PC-3 (cell line): ENCODE data around the gene ADGRV1. TPM values are rescaled to one million over a fixed set of nuclear protein-coding genes. Genes with fewer than 3 reads are reported as not detected.
"Not testable (repeated sequence)": the region's sequence is repeated elsewhere in the genome, so short reads cannot be mapped to it uniquely, and the experiment has no call there.

Experiments
- ATAC-seq: fragments of 200-7000 bp; cut with Tn5 transposase; 2 replicates; pipeline ENCODE4 v1.9.1; 2020; ENCODE audit warnings: mild to moderate bottlenecking, moderate library complexity
- BruUV-seq: library from RNA; stranded (reverse); fragments of 400-500 nt; replicated peaks from 2 replicates; lab custom pipeline; 2021; lab: Mats Ljungman, UMichigan
- CTCF ChIA-PET: fragments of 300-600 bp; sonication (Branson Sonifier 250); formaldehyde crosslinking; loops from one replicate; lab custom pipeline; 2022; ENCODE audit warnings: antibody characterized with exemption; lab: Charles Lee
- POLR2A ChIA-PET: fragments of 300-600 bp; sonication (Branson Sonifier 250); formaldehyde crosslinking; loops from one replicate; lab custom pipeline; 2022; ENCODE audit warnings: antibody characterized with exemption; ENCODE audit not compliant: unreplicated experiment; lab: Charles Lee
- DNase-seq: peaks from one replicate; pipeline ENCODE4 v3.0.0-alpha.2; 2015
- H2AFZ ChIP-seq: fragments of 300-600 bp; sonication (generic); 2 replicates; pipeline ENCODE4 v1.6.0; 2016; ENCODE audit warnings: antibody characterized with exemption, low read length
- H3F3A ChIP-seq: fragments of 300-600 bp; sonication (generic); one replicate; pipeline ENCODE4 v1.6.0; 2017; ENCODE audit warnings: antibody characterized with exemption, low read length, control low read depth, mild to moderate bottlenecking; ENCODE audit not compliant: unreplicated experiment
- H3K27ac ChIP-seq: fragments of 300-600 bp; sonication (generic); 2 replicates; pipeline ENCODE4 v1.5.1; 2016; ENCODE audit warnings: mild to moderate bottlenecking, low read length
- H3K27me3 ChIP-seq: fragments of 300-600 bp; sonication (generic); 2 replicates; pipeline ENCODE4 v1.6.1; 2016; ENCODE audit warnings: low read length, mixed read lengths
- H3K36me3 ChIP-seq: fragments of 300-600 bp; sonication (generic); 2 replicates; pipeline ENCODE4 v1.6.1; 2016; ENCODE audit warnings: low read depth, mixed run types, low read length, mixed read lengths
- H3K4me1 ChIP-seq: fragments of 300-600 bp; sonication (generic); 2 replicates; pipeline ENCODE4 v1.5.1; 2016; ENCODE audit warnings: low read length; ENCODE audit not compliant: insufficient read depth
- H3K4me2 ChIP-seq: fragments of 300-600 bp; sonication (generic); 2 replicates; pipeline ENCODE4 v1.6.0; 2016; ENCODE audit warnings: low read length
- H3K4me3 ChIP-seq: fragments of 300-600 bp; sonication (generic); 2 replicates; pipeline ENCODE4 v1.5.1; 2016; ENCODE audit warnings: mild to moderate bottlenecking, low read length, mixed read lengths
- H3K79me2 ChIP-seq: fragments of 300-600 bp; sonication (generic); 2 replicates; pipeline ENCODE4 v1.6.1; 2017; ENCODE audit warnings: low read length, mixed read lengths
- H3K9ac ChIP-seq: fragments of 300-600 bp; sonication (generic); 2 replicates; pipeline ENCODE4 v1.6.0; 2016; ENCODE audit warnings: mild to moderate bottlenecking, low read length
- H3K9me2 ChIP-seq: fragments of 300-600 bp; sonication (generic); replicated peaks from 2 replicates; pipeline ENCODE4 v1.6.1; 2016; ENCODE audit warnings: mixed run types, low read length, mixed read lengths
- H3K9me3 ChIP-seq: fragments of 300-600 bp; sonication (generic); 2 replicates; pipeline ENCODE4 v1.6.1; 2016; ENCODE audit warnings: low read length, mixed read lengths
- H4K20me1 ChIP-seq: fragments of 300-600 bp; sonication (generic); 2 replicates; pipeline ENCODE4 v1.6.1; 2016; ENCODE audit warnings: low read length, mixed read lengths
- CTCF ChIP-seq: fragments of 300-600 bp; sonication (generic); conservative IDR thresholded peaks from 2 replicates; pipeline ENCODE4 v1.5.1; 2017; ENCODE audit warnings: antibody characterized with exemption, low read depth, mild to moderate bottlenecking, low read length
- EZH2 ChIP-seq: fragments of 300-600 bp; sonication (generic); IDR thresholded peaks from one replicate; pipeline ENCODE4 v1.6.1; 2017; ENCODE audit warnings: antibody characterized with exemption, mild to moderate bottlenecking, low read length; ENCODE audit not compliant: unreplicated experiment
- EZH2phosphoT487 ChIP-seq: fragments of 300-600 bp; sonication (generic); IDR thresholded peaks from 2 replicates; pipeline ENCODE4 v1.6.1; 2018; ENCODE audit warnings: mild to moderate bottlenecking, antibody characterized with exemption, low read length, borderline replicate concordance
- intact Hi-C: fragments of 100-400 bp; cut with micrococcal nuclease; formaldehyde crosslinking; loops from 2 replicates; pipeline ENCODE4 v1.9.0; 2023
- total RNA-seq: library from RNA; depleted of rRNA; stranded (reverse); fragments of >200 nt; gene quantifications from 2 replicates; pipeline ENCODE4 v1.2.3, GENCODE V29; 2014

The ADGRV1 gene
- total RNA-seq, 1 experiment from 2014 or later, result 22.7 TPM

- H3K4me1 ChIP-seq, H3K27ac ChIP-seq, H3K9me3 ChIP-seq, H3K9ac ChIP-seq, H3K36me3 ChIP-seq, BruUV-seq, ATAC-seq, H3K4me3 ChIP-seq, DNase-seq, H3K79me2 ChIP-seq, H3F3A ChIP-seq, intact Hi-C loops, CTCF ChIA-PET, H3K4me2 ChIP-seq, H2AFZ ChIP-seq, H3K27me3 ChIP-seq, H4K20me1 ChIP-seq, POLR2A ChIA-PET, H3K9me2 ChIP-seq: not testable (repeated sequence)
These were observed 37.2 kb downstream of the ADGRV1 start for GRCh38 chr5:90595766-90596165.

DNA sequence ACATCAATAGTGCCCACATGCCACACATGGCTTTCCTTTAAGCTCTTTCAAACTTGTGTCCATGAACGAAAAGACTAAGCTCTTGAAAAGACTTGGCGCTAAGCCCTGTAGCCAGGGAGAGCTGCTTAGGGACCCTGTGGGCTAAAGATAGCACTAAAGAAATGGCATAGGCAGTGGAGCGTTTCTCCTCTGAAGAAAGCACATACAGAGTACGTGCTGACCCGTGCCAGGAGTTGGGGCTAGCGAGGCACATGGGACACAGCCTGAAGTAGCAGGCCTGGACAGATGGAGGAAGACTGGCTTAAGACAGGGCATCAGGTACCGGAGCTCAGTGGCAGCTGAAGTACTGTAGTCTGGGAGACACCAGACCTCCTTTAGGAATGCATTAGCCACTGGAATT lies 39.7 kb downstream of the ADGRV1 start:
- no TSS peak for BruUV-seq

DNA sequence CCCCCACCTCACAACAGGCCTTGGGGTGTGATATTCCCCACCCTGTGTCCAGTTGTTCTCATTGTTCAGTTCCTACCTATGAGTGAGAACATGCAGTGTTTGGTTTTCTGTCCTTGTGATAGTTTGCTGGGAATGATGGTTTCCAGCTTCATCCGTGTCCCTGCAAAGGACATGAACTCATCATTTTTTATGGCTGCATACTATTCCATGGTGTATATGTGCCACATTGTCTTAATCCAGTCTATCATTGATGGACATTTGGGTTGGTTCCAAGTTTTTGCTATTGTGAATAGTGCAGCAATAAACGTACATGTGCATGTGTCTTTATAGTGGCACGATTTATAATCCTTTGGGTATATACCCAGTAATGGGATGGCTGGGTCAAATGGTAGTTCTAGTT lies 41.7 kb downstream of the ADGRV1 start:
- H4K20me1 ChIP-seq, CTCF ChIA-PET, H3K9ac ChIP-seq, H3K4me3 ChIP-seq, H3F3A ChIP-seq, H3K9me3 ChIP-seq, BruUV-seq, DNase-seq, ATAC-seq, intact Hi-C loops, POLR2A ChIA-PET, H3K27me3 ChIP-seq, H3K36me3 ChIP-seq, H3K9me2 ChIP-seq, H3K27ac ChIP-seq, H2AFZ ChIP-seq, H3K79me2 ChIP-seq, H3K4me2 ChIP-seq: not testable (repeated sequence)
- H3K4me1 ChIP-seq, result peaks cover 11% of the 10 kb centered on the region

More for the DNA sequence above, 39.7 kb downstream of the ADGRV1 start:
- Histone ChIP-seq H3K4me1 (no peaks in the 10 kb centered on the region), H4K20me1 (no peaks in the 10 kb centered on the region), H3K36me3 (no peaks in the 10 kb centered on the region), H3K79me2 (no peaks in the 10 kb centered on the region), H3K4me3 (no peak overlapping the region), H2AFZ (no peak overlapping the region), H3K27me3 (no peaks in the 10 kb centered on the region), H3K4me2 (no peak overlapping the region), H3K9me2 (no peaks in the 10 kb centered on the region), H3K9me3 (no peaks in the 10 kb centered on the region), H3F3A (no peaks in the 10 kb centered on the region), H3K27ac (no peak overlapping the region), H3K9ac (no peak overlapping the region)
- ChIA-PET POLR2A (no interaction called here), CTCF (no interaction called here)
- no peak for DNase-seq
- no peak for ATAC-seq
- TF ChIP-seq EZH2, result no peak
- TF ChIP-seq EZH2phosphoT487, result no peak
- TF ChIP-seq CTCF, result no peak
- intact Hi-C loops, result no loop called here

DNA sequence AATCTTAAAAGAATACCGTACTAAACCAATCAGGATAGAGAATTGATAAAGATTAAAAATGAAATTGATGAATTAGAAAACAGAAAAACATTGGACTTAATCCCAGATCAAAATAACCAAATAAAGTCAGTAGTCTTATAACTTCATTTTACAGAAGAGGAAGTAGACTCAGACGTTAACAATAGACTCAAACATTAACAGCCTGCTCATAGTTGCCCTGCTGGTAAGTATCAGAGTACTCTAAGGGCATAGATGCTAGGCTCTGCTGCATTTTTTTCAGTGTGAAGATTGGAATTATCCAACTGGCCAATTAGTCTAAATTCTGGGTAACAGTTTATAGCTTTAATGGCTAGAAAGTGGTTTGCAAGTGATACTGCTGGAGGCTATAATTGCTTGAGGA lies 42.9 kb downstream of the ADGRV1 start:
- no peak overlapping the region for H3K4me3 ChIP-seq
- H4K20me1 ChIP-seq, result no peaks in the 10 kb centered on the region
- H3F3A ChIP-seq, result no peaks in the 10 kb centered on the region
- no peak overlapping the region for H3K27ac ChIP-seq
- no TSS peak for BruUV-seq
- no peaks in the 10 kb centered on the region for H3K9me3 ChIP-seq
- CTCF ChIA-PET, result no interaction called here
- ATAC-seq (peak; percentile 48; the same call in 1 of the 2 replicates), DNase-seq (no peak)
- intact Hi-C loops, result no loop called here
- H2AFZ ChIP-seq, result no peak overlapping the region
- no peaks in the 10 kb centered on the region for H3K79me2 ChIP-seq
- no peaks in the 10 kb centered on the region for H3K27me3 ChIP-seq
- H3K36me3 ChIP-seq, result no peaks in the 10 kb centered on the region
- no peaks in the 10 kb centered on the region for H3K9me2 ChIP-seq
- H3K9ac ChIP-seq, result no peak overlapping the region
- H3K4me2 ChIP-seq, result no peak overlapping the region
- H3K4me1 ChIP-seq, result peaks cover 11% of the 10 kb centered on the region
- TF ChIP-seq EZH2 (no peak), CTCF (no peak), EZH2phosphoT487 (no peak)
- POLR2A ChIA-PET, result no interaction called here
